ENCODE measurements around the gene ETHE1.
A peak's percentile ranks its signal among the peaks of the same experiment; 100 is the strongest.

ETHE1 gene

DNA sequence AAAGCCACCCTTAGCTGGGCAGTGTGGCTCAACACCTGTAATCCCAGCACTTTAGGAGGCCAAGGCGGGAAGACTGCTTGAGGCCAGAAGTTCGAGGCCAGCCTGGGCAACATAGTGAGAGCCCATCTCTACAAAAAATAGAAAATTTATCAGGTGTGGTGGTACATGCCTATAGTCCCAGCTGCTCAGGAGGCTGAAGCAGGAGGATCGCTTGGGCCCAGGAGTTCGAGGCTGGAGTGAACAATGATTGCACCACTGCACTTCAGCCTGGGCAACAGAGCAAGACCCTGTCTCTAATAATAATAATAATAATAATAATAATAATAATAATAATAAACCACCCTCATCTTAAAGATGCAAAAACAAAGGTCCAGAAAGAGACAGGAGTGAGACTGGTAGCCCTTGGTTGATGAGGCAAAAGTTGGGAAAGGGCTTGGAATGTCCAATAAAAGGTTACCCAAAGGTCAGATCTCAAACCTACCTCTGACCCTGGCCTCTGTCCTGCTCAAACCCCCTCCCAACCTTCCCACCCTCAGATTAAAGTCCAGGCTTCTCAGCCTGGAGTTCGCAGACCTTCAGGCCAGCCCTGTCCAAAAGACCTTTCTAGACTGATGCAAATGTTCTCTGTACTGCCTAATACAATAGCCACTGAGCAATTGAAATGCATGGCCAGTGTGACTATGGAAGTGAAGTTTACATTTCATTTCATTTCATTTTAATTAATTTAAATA, 15.1 kb upstream of the ETHE1 start:
- Histone ChIP-seq H3K4me3 (replicated peaks; ENCODE audit: low read depth, low read length) (no peak overlapping the region), H3K36me3 (ENCODE audit: control insufficient read depth, insufficient read depth, low read length) (peaks cover 25% of the 10 kb centered on the region), H3K27me3 (replicated peaks; ENCODE audit: control insufficient read depth, insufficient read depth, low read length) (no peaks in the 10 kb centered on the region)
- no peak for DNase-seq (ENCODE audit: extremely low read depth, insufficient read length)
- no peak for TF ChIP-seq CTCF (IDR thresholded peaks at IDR 0.05; ENCODE audit: insufficient read depth, low read length, poor library complexity, severe bottlenecking)

GRCh38 chr19:43540381-43540780, 13.4 kb upstream of the ETHE1 start:
- no peak for TF ChIP-seq CTCF (IDR thresholded peaks at IDR 0.05; ENCODE audit: insufficient read depth, low read length, poor library complexity, severe bottlenecking)
- no peak for DNase-seq (ENCODE audit: extremely low read depth, insufficient read length)
- Histone ChIP-seq H3K4me3 (replicated peaks; ENCODE audit: low read depth, low read length) (no peak overlapping the region), H3K36me3 (ENCODE audit: control insufficient read depth, insufficient read depth, low read length) (peaks cover 22% of the 10 kb centered on the region), H3K27me3 (replicated peaks; ENCODE audit: control insufficient read depth, insufficient read depth, low read length) (no peaks in the 10 kb centered on the region)

GRCh38 chr19:43538922-43539321, 11.9 kb upstream of the ETHE1 start:
- no peak for TF ChIP-seq CTCF (IDR thresholded peaks at IDR 0.05; ENCODE audit: insufficient read depth, low read length, poor library complexity, severe bottlenecking)

GRCh38 chr19:43534816-43535761, 8.1 kb upstream of the ETHE1 start:
- peaks cover 2% of the 10 kb centered on the region for H3K36me3 ChIP-seq (ENCODE audit: control insufficient read depth, insufficient read depth, low read length)
- H3K4me3 ChIP-seq (replicated peaks; ENCODE audit: low read depth, low read length): no peak overlapping the region
- H3K27me3 ChIP-seq (replicated peaks; ENCODE audit: control insufficient read depth, insufficient read depth, low read length): no peaks in the 10 kb centered on the region
- TF ChIP-seq CTCF (IDR thresholded peaks at IDR 0.05; ENCODE audit: insufficient read depth, low read length, poor library complexity, severe bottlenecking): peak; percentile 56
- DNase-seq (ENCODE audit: extremely low read depth, insufficient read length): peak; percentile 23

More at GRCh38 chr19:43538922-43539321, 11.9 kb upstream of the ETHE1 start:
- H3K4me3 ChIP-seq (replicated peaks; ENCODE audit: low read depth, low read length): no peak overlapping the region
- no peaks in the 10 kb centered on the region for H3K27me3 ChIP-seq (replicated peaks; ENCODE audit: control insufficient read depth, insufficient read depth, low read length)
- H3K36me3 ChIP-seq (ENCODE audit: control insufficient read depth, insufficient read depth, low read length): peaks cover 22% of the 10 kb centered on the region
- DNase-seq (ENCODE audit: extremely low read depth, insufficient read length): no peak

- DNase-seq (ENCODE audit: extremely low read depth, insufficient read length): no peak
- H3K4me3 ChIP-seq (replicated peaks; ENCODE audit: low read depth, low read length): no peak overlapping the region
- H3K36me3 ChIP-seq (ENCODE audit: control insufficient read depth, insufficient read depth, low read length): no peaks in the 10 kb centered on the region; the same call in 1 of the 2 replicates
- no peak for TF ChIP-seq CTCF (IDR thresholded peaks at IDR 0.05; ENCODE audit: insufficient read depth, low read length, poor library complexity, severe bottlenecking)
- H3K27me3 ChIP-seq (replicated peaks; ENCODE audit: control insufficient read depth, insufficient read depth, low read length): no peaks in the 10 kb centered on the region
Measured at GRCh38 chr19:43534305-43534815, 7.4 kb upstream of the ETHE1 start.
